Suprapubic skin (tissue), 4 donors: ENCODE data around the gene CLCNKA.
"Not testable (repeated sequence)": the region's sequence is repeated elsewhere in the genome, so short reads cannot be mapped to it uniquely, and the experiment has no call there.

Experiments
- CTCF ChIP-seq, 2 donors: fragments of 200-600 bp in 1 of 2; fragments of 450-650 bp in 1 of 2; sonication (generic) in 1 of 2; IDR thresholded peaks; one replicate each; pipeline ENCODE4 v1.5.1; 2016 to 2019; ENCODE audit warnings: antibody characterized with exemption in 2 of 2, mild to moderate bottlenecking in 1 of 2, moderate library complexity in 1 of 2
- EP300 ChIP-seq: sonication (generic); formaldehyde crosslinking; IDR thresholded peaks from one replicate; pipeline ENCODE4 v1.6.1; 2017; ENCODE audit warnings: antibody characterized with exemption
- POLR2A ChIP-seq, 2 donors: fragments of 450-650 bp; IDR thresholded peaks; one replicate each; pipeline ENCODE4 v1.6.1; 2017; ENCODE audit warnings: antibody characterized with exemption in 2 of 2, mild to moderate bottlenecking in 2 of 2, moderate library complexity in 2 of 2
- POLR2AphosphoS5 ChIP-seq, 3 donors: sonication (generic); formaldehyde crosslinking; IDR thresholded peaks; one replicate each; pipeline ENCODE4 v1.6.1; 2017; ENCODE audit warnings: antibody characterized with exemption in 3 of 3

- TF ChIP-seq CTCF (IDR thresholded peaks at IDR 0.05); POLR2AphosphoS5 (IDR thresholded peaks at IDR 0.05); EP300; POLR2A (IDR thresholded peaks at IDR 0.05): not testable (repeated sequence)
These were observed 14.6 kb downstream of the CLCNKA start for GRCh38 chr1:16036461-16036860.
